HUES6 (cell line): ENCODE measurements around the gene DCANP1.

Source experiments
- H3K27ac ChIP-seq: 2 replicates; pipeline ENCODE4 v1.7.0; 2013; ENCODE audit warnings: low read depth, mild to moderate bottlenecking, low read length, inconsistent platforms
- H3K27me3 ChIP-seq: 2 replicates; pipeline ENCODE4 v1.6.1; 2013; ENCODE audit warnings: low read length; ENCODE audit not compliant: control insufficient read depth, insufficient read depth
- H3K36me3 ChIP-seq: 2 replicates; pipeline ENCODE4 v1.6.1; 2013; ENCODE audit warnings: low read length; ENCODE audit not compliant: control insufficient read depth, insufficient read depth
- H3K4me1 ChIP-seq: 2 replicates; pipeline ENCODE4 v1.6.1; 2013; ENCODE audit warnings: low read length; ENCODE audit not compliant: control insufficient read depth, insufficient read depth
- H3K4me3 ChIP-seq: 2 replicates; pipeline ENCODE4 v1.5.1; 2013; ENCODE audit warnings: low read depth, low read length
- H3K9ac ChIP-seq: one replicate; pipeline ENCODE4 v1.6.1; 2013; ENCODE audit warnings: mild to moderate bottlenecking, low read length
- H3K9me3 ChIP-seq: 2 replicates; pipeline ENCODE4 v1.6.1; 2013; ENCODE audit warnings: low read depth, low read length; ENCODE audit not compliant: control insufficient read depth, insufficient read depth

The DCANP1 gene

GRCh38 chr5:135446615-135447014 lies 533 bp downstream of the DCANP1 start:
- Histone ChIP-seq H3K27me3 (peaks cover 43% of the 10 kb centered on the region), H3K27ac (no peak overlapping the region), H3K4me1 (peaks cover 18% of the 10 kb centered on the region), H3K36me3 (no peaks in the 10 kb centered on the region), H3K4me3 (no peak overlapping the region), H3K9ac (no peak overlapping the region), H3K9me3 (no peaks in the 10 kb centered on the region)

- H3K9me3 ChIP-seq: no peaks in the 10 kb centered on the region
- H3K36me3 ChIP-seq: no peaks in the 10 kb centered on the region
- H3K9ac ChIP-seq: no peak overlapping the region
- no peak overlapping the region for H3K4me3 ChIP-seq
- H3K27me3 ChIP-seq: peaks cover 43% of the 10 kb centered on the region
- peaks cover 18% of the 10 kb centered on the region for H3K4me1 ChIP-seq
- H3K27ac ChIP-seq: no peak overlapping the region
Observed at GRCh38 chr5:135446206-135446605, 942 bp downstream of the DCANP1 start.

GRCh38 chr5:135445306-135445985 lies 1.7 kb downstream of the DCANP1 start:
- Histone ChIP-seq H3K36me3 (no peaks in the 10 kb centered on the region), H3K9ac (no peak overlapping the region), H3K4me3 (no peak overlapping the region), H3K27ac (no peak overlapping the region), H3K4me1 (peaks cover 18% of the 10 kb centered on the region), H3K9me3 (no peaks in the 10 kb centered on the region), H3K27me3 (peaks cover 36% of the 10 kb centered on the region)

- Histone ChIP-seq H3K27me3 (peaks cover 30% of the 10 kb centered on the region), H3K4me3 (no peak overlapping the region), H3K36me3 (no peaks in the 10 kb centered on the region), H3K27ac (no peak overlapping the region), H3K9ac (no peak overlapping the region), H3K4me1 (peaks cover 18% of the 10 kb centered on the region), H3K9me3 (no peaks in the 10 kb centered on the region)
Observed at GRCh38 chr5:135444881-135445280, 2.3 kb downstream of the DCANP1 start.

- peaks cover 22% of the 10 kb centered on the region for H3K4me1 ChIP-seq
- no peak overlapping the region for H3K9ac ChIP-seq
- no peaks in the 10 kb centered on the region for H3K36me3 ChIP-seq
Observed at GRCh38 chr5:135444360-135444759, 2.8 kb downstream of the DCANP1 start.

GRCh38 chr5:135443161-135443960 lies 3.8 kb downstream of the DCANP1 start:
- H3K27ac ChIP-seq: no peak overlapping the region
- no peaks in the 10 kb centered on the region for H3K9me3 ChIP-seq
- no peak overlapping the region for H3K4me3 ChIP-seq
- no peaks in the 10 kb centered on the region for H3K36me3 ChIP-seq
- H3K27me3 ChIP-seq: peaks cover 16% of the 10 kb centered on the region
- no peak overlapping the region for H3K9ac ChIP-seq
- H3K4me1 ChIP-seq: peaks cover 18% of the 10 kb centered on the region

More at GRCh38 chr5:135444360-135444759, 2.8 kb downstream of the DCANP1 start:
- Histone ChIP-seq H3K27me3 (peaks cover 26% of the 10 kb centered on the region), H3K9me3 (no peaks in the 10 kb centered on the region), H3K4me3 (no peak overlapping the region), H3K27ac (no peak overlapping the region)

GRCh38 chr5:135442431-135443160 lies 4.6 kb downstream of the DCANP1 start:
- Histone ChIP-seq H3K27ac (no peak overlapping the region), H3K9me3 (no peaks in the 10 kb centered on the region), H3K4me1 (peaks cover 10% of the 10 kb centered on the region; the same call in 1 of the 2 replicates), H3K36me3 (no peaks in the 10 kb centered on the region), H3K9ac (no peak overlapping the region), H3K27me3 (peaks cover 9% of the 10 kb centered on the region), H3K4me3 (no peak overlapping the region)

GRCh38 chr5:135441919-135442318 lies 5.2 kb downstream of the DCANP1 start:
- H3K9me3 ChIP-seq: no peaks in the 10 kb centered on the region
- no peak overlapping the region for H3K4me3 ChIP-seq
- peaks cover 5% of the 10 kb centered on the region for H3K27me3 ChIP-seq
- H3K36me3 ChIP-seq: no peaks in the 10 kb centered on the region
- no peak overlapping the region for H3K9ac ChIP-seq
- no peak overlapping the region for H3K27ac ChIP-seq
- H3K4me1 ChIP-seq: peaks cover 13% of the 10 kb centered on the region; the same call in 1 of the 2 replicates

GRCh38 chr5:135441350-135441831 lies 5.8 kb downstream of the DCANP1 start:
- no peaks in the 10 kb centered on the region for H3K9me3 ChIP-seq
- H3K27me3 ChIP-seq: peaks cover 5% of the 10 kb centered on the region
- H3K36me3 ChIP-seq: no peaks in the 10 kb centered on the region
- H3K4me1 ChIP-seq: peaks cover 16% of the 10 kb centered on the region; the same call in 1 of the 2 replicates
- no peak overlapping the region for H3K4me3 ChIP-seq
- no peak overlapping the region for H3K27ac ChIP-seq
- H3K9ac ChIP-seq: no peak overlapping the region

- Histone ChIP-seq H3K9ac (no peak overlapping the region), H3K4me3 (no peak overlapping the region), H3K9me3 (no peaks in the 10 kb centered on the region), H3K27ac (no peak overlapping the region), H3K4me1 (peaks cover 16% of the 10 kb centered on the region; the same call in 1 of the 2 replicates), H3K27me3 (peaks cover 5% of the 10 kb centered on the region), H3K36me3 (no peaks in the 10 kb centered on the region)
Observed at GRCh38 chr5:135440916-135441315, 6.2 kb downstream of the DCANP1 start.
